ENCODE results near the gene PLXDC2.

PLXDC2 gene

DNA sequence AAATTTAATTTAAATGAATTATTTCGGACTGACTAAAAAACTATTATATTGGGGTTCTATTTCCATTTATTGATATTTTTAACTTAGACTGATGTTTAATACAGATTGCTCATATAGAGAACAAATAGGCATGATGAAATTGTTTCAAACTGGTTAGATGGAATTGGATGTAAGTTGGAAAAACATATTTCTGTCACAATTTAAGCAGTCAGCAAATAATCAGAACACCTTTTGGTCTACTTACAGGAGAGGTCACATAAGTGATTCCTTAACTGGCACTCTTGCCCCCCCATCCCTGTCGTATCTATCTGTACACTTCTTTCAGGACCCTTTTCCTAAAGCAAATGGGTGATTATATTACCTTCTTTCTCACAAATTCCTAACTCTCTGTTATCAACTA lies 138.4 kb downstream of the PLXDC2 start:
- no peak overlapping the region for H3K27ac ChIP-seq
- TF ChIP-seq, protein P1, sequence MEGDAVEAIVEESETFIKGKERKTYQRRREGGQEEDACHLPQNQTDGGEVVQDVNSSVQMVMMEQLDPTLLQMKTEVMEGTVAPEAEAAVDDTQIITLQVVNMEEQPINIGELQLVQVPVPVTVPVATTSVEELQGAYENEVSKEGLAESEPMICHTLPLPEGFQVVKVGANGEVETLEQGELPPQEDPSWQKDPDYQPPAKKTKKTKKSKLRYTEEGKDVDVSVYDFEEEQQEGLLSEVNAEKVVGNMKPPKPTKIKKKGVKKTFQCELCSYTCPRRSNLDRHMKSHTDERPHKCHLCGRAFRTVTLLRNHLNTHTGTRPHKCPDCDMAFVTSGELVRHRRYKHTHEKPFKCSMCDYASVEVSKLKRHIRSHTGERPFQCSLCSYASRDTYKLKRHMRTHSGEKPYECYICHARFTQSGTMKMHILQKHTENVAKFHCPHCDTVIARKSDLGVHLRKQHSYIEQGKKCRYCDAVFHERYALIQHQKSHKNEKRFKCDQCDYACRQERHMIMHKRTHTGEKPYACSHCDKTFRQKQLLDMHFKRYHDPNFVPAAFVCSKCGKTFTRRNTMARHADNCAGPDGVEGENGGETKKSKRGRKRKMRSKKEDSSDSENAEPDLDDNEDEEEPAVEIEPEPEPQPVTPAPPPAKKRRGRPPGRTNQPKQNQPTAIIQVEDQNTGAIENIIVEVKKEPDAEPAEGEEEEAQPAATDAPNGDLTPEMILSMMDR (conservative IDR thresholded peaks at IDR 0.05), result no peak

DNA sequence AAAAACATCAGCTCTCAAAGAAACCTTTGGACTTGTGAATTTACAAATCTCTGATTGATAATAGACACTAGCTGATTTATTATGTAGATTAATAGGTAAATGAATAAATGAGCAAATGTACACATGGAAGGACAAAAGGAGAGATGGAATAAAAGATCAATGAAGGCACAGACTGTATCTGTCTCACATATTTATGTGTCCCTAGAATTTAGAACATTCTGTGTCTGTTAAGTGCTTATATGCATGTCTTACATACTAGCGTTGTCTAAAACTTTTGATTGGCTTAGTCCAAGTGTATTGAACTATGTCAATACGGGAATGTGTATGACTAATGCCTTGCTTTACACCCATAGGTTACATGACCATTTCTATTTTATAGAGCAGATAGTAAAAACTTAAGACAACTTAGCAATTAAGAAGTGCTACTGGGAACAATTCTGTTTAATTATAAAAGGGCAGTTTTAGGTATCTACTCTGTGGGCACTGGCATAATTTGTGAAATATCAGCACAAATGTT lies 140.3 kb downstream of the PLXDC2 start:
- TF ChIP-seq, protein P1 (conservative IDR thresholded peaks at IDR 0.05), result no peak
- no peak overlapping the region for H3K27ac ChIP-seq

DNA sequence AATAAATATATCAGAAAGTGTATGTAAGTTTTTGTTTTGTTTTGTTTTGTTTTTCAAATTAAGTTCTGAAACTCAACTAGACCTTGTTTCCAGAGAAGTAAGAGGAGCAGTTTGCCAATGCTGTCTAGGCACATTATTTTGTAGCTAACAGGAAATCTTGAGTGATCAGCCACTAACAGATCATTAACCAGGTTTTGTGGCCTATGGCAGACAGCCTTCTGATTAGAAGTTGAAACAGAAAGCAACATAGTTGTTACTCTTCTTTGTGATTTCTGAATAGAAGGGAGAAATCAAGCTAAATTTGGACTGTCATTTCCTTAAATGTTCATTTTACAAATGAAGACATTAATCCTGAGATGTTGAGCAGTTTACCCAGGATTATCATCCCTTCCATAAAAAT lies 142.6 kb downstream of the PLXDC2 start:
- TF ChIP-seq, protein P1 (conservative IDR thresholded peaks at IDR 0.05), result no peak
- H3K27ac ChIP-seq, result no peak overlapping the region

DNA sequence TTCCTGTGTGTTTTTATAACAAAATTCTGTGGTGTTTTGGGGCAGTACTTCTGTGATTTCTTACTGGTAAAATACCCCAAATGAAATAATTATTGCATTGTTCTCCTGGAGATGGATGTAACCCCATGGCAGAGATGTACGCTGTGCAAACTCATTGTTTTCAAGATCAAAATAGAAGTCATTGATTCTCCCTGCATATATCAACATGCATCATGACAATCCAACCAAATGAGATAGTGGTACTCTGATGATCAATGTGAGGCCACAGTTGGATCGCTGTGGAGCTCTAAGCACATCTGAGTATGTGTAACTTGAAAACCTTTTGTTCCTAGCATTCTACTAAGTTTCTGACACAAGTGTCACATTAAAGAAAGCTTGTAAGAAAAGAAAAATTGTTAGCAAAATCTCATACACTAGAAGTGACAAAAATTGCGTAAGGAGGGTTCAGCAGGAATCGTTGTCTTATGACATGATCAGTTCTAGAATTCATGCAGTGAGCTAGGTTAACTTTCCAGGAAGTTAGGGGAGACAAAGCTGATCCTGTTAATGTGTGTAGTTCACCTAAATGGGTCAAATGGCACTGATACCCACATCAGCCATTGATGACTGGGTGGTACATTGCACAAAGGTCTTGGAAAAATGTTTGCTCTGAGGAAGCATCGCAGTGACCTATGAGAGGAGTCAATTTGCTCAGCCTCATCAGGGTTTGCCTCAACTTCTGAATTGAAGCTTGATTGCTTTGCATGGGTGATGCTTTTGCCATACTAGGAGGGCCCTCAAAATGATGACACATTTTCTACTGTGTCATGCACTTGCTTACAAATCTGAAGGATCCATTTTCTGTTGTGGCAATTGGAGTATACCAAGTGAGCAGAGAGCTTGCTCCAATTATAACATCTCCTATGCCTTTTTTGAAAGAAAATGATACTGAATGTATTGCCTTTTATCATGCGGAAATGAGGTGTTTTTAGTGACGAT lies 145.1 kb downstream of the PLXDC2 start:
- TF ChIP-seq, protein P1 (conservative IDR thresholded peaks at IDR 0.05), result no peak
- H3K27ac ChIP-seq, result no peak overlapping the region

DNA sequence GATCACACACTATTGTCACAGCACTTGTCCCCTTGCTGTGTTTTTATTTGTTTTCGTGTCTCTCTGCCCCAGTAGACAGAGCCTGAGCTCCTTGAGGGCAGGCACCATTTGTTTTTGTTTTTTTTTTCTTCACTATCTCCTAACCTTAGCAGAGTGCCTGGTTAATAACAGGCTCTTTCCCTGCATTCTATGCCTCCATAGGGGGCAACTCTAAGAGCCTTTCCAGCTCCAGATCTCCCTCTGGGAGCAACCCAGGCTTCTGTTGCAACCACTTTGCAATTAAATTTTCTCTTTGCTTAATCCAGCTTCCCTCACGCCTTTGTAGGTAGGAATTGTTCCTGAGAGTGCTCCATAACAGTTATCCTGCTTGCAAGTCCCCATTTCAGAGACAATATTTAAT lies 148.4 kb downstream of the PLXDC2 start:
- TF ChIP-seq, protein P1 (conservative IDR thresholded peaks at IDR 0.05), result no peak
- H3K27ac ChIP-seq, result no peak overlapping the region

DNA sequence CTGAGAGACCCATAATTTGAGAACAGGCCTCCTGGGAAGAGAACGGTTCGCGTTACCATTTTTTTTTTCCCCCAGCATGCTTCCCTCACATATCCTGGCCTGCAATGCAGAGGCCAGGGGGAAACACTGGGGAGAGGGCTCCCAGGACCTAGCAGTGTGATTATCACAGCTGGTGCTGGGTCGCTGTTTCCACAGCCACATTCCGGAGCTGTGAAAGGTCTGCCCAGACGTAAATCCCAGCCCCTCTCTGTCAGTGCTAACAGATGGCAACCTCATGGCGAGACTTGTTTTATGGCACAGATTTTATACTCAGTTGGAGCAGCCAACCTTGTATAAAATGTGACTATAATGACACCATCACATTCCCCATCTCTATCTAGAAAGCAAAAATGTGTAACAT lies 150.5 kb downstream of the PLXDC2 start:
- TF ChIP-seq, protein P1 (conservative IDR thresholded peaks at IDR 0.05), result no peak
- no peak overlapping the region for H3K27ac ChIP-seq

DNA sequence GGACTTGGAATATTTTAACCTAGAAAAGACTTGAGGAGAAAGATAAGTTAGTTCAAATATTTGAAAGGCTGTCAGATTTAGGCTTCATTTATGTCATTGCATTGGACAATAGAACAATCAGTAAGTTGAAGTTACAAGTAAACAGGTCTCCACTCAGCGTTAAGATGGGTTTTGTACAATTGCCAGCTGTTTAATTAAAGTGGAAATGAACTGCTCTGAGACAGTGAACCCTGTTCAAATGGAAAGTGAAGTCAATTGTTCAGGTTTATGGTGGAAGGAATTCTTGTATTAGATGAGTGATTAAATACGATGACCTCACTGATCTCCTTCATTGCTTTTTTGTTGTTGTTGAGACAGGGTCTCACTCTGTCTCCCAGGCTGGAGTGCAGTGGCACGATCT lies 151.7 kb downstream of the PLXDC2 start:
- no peak overlapping the region for H3K27ac ChIP-seq
- TF ChIP-seq, protein P1 (conservative IDR thresholded peaks at IDR 0.05), result no peak
